Nephron progenitor cell (in vitro differentiated cells): ENCODE measurements around the gene CNTNAP2.
"Not testable (repeated sequence)": the region's sequence is repeated elsewhere in the genome, so short reads cannot be mapped to it uniquely, and the experiment has no call there.

Experiments used
- DNase-seq: peaks from one replicate; pipeline ENCODE4 v3.0.0; 2021
- H3K27ac Mint-ChIP-seq: 2 replicates; pipeline ENCODE4 v1.8.0; 2021; ENCODE audit warnings: mild to moderate bottlenecking, moderate library complexity, mixed read lengths
- H3K27me3 Mint-ChIP-seq: 2 replicates; pipeline ENCODE4 v1.8.0; 2021; ENCODE audit warnings: mild to moderate bottlenecking, low read depth, mixed read lengths; ENCODE audit not compliant: poor library complexity
- H3K36me3 Mint-ChIP-seq: 2 replicates; pipeline ENCODE4 v1.8.0; 2021; ENCODE audit warnings: low read depth, mixed read lengths
- H3K4me1 Mint-ChIP-seq: 2 replicates; pipeline ENCODE4 v1.8.0; 2021; ENCODE audit warnings: mixed read lengths
- H3K4me3 Mint-ChIP-seq: 2 replicates; pipeline ENCODE4 v1.8.0; 2021; ENCODE audit warnings: mild to moderate bottlenecking, moderate library complexity, mixed read lengths
- H3K9me3 Mint-ChIP-seq: 2 replicates; pipeline ENCODE4 v1.8.0; 2021; ENCODE audit warnings: mild to moderate bottlenecking, moderate library complexity, mixed read lengths
- TF ChIP-seq, protein P1 (sequence below): fragments of 200-600 bp; sonication (generic); IDR thresholded peaks from 2 replicates; pipeline ENCODE4 v1.5.0; 2021; ENCODE audit warnings: antibody characterized with exemption

CNTNAP2 gene

GRCh38 chr7:147089051-147089461, 972.5 kb downstream of the CNTNAP2 start:
- Mint-ChIP-seq H3K4me3 (no peak overlapping the region), H3K27ac (no peak overlapping the region), H3K27me3 (no peaks in the 10 kb centered on the region), H3K36me3 (no peaks in the 10 kb centered on the region), H3K4me1 (no peaks in the 10 kb centered on the region), H3K9me3 (peaks cover 5% of the 10 kb centered on the region)
- TF ChIP-seq, protein P1, sequence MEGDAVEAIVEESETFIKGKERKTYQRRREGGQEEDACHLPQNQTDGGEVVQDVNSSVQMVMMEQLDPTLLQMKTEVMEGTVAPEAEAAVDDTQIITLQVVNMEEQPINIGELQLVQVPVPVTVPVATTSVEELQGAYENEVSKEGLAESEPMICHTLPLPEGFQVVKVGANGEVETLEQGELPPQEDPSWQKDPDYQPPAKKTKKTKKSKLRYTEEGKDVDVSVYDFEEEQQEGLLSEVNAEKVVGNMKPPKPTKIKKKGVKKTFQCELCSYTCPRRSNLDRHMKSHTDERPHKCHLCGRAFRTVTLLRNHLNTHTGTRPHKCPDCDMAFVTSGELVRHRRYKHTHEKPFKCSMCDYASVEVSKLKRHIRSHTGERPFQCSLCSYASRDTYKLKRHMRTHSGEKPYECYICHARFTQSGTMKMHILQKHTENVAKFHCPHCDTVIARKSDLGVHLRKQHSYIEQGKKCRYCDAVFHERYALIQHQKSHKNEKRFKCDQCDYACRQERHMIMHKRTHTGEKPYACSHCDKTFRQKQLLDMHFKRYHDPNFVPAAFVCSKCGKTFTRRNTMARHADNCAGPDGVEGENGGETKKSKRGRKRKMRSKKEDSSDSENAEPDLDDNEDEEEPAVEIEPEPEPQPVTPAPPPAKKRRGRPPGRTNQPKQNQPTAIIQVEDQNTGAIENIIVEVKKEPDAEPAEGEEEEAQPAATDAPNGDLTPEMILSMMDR: no peak
- DNase-seq: no peak

DNA sequence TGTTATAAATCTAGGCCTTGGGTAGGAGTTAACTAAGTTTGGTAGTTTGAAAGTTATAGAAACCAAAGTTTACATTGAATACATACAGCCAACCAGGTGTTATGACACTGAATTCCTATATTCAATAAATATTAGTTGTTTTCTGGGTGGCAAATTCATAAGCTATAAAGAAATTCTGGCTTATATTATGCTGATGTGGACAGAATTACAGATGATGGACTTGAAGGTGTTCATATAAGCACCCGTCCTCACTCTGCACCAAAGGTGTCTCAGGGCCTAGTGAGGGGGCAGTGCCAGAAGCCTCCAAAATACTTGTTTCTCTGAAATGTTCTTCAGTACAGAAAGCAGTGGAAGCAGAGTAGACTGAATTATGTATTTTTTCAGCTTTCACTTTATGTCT, 973.0 kb downstream of the CNTNAP2 start:
- Mint-ChIP-seq H3K4me3 (no peak overlapping the region), H3K27me3 (no peaks in the 10 kb centered on the region), H3K27ac (no peak overlapping the region), H3K9me3 (peaks cover 5% of the 10 kb centered on the region), H3K36me3 (no peaks in the 10 kb centered on the region), H3K4me1 (no peaks in the 10 kb centered on the region)
- TF ChIP-seq, protein P1: no peak
- DNase-seq: no peak

DNA sequence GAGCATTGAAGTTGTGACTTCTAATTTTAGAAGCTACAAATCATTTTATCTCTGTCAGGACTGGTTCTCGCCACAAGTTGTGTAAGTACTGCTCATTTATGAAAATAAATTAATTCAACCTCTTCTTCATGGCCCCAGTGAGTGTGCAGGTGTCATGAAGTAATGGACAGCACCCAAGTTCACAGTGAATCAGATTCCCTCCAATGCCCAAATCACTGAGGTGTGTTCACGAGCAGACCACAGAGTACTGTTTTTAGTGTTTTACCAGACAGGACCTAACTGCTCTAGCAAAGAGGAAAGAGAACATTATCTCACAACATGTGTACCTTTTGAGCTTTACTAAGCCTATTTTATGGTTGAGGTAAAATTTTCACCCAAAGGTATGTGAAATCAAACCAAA, 980.0 kb downstream of the CNTNAP2 start:
- H3K36me3 Mint-ChIP-seq: no peaks in the 10 kb centered on the region
- no peak overlapping the region for H3K4me3 Mint-ChIP-seq
- TF ChIP-seq, protein P1: no peak
- H3K27ac Mint-ChIP-seq: no peak overlapping the region
- no peaks in the 10 kb centered on the region for H3K4me1 Mint-ChIP-seq
- H3K9me3 Mint-ChIP-seq: peaks cover 13% of the 10 kb centered on the region
- no peak for DNase-seq
- H3K27me3 Mint-ChIP-seq: no peaks in the 10 kb centered on the region

- Mint-ChIP-seq H3K4me3 (no peak overlapping the region), H3K4me1 (no peaks in the 10 kb centered on the region), H3K27me3 (no peaks in the 10 kb centered on the region), H3K9me3 (peaks cover 11% of the 10 kb centered on the region), H3K27ac (no peak overlapping the region), H3K36me3 (no peaks in the 10 kb centered on the region)
- DNase-seq: no peak
- TF ChIP-seq, protein P1: no peak
Measured at GRCh38 chr7:147103224-147103623, 986.6 kb downstream of the CNTNAP2 start.

- Mint-ChIP-seq H3K27ac (no peak overlapping the region), H3K4me3 (no peak overlapping the region), H3K4me1 (no peaks in the 10 kb centered on the region), H3K9me3 (peaks cover 13% of the 10 kb centered on the region), H3K27me3 (no peaks in the 10 kb centered on the region), H3K36me3 (no peaks in the 10 kb centered on the region)
- TF ChIP-seq, protein P1: no peak
- no peak for DNase-seq
Measured at GRCh38 chr7:147106746-147107145, 990.1 kb downstream of the CNTNAP2 start.

- not testable (repeated sequence) for H3K4me3 Mint-ChIP-seq, H3K27ac Mint-ChIP-seq, H3K4me1 Mint-ChIP-seq, H3K27me3 Mint-ChIP-seq, H3K36me3 Mint-ChIP-seq, DNase-seq
- peaks cover 47% of the 10 kb centered on the region for H3K9me3 Mint-ChIP-seq
Measured at GRCh38 chr7:147114525-147114924, 997.9 kb downstream of the CNTNAP2 start.
